ENCODE results near the gene APPBP2. TPM values are rescaled to one million over a fixed set of nuclear protein-coding genes. Genes with fewer than 3 reads are reported as not detected.

APPBP2 gene
- polyA plus RNA-seq, 3 donors: 6.4 to 14.7 (median 10.4) TPM

DNA sequence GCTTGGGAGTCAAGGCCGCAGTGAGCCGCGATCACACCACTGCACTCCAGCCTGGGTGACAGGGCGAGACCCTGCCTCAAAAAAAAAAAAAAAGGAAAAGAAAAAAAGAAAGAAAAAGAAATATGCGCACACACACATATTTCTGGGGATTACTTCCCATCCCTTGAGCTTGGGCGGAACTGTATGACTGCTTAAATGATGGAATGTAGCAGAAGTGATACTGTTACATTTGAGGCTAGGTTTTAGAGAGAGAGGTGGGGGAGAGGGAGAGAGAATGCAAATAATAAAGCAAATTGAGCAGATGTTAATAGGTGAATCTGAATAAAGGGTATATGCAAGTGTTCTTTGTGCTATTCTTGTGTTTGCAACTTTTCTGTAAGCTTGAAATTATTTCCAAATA, 122.1 kb downstream of the APPBP2 start:
- no peak overlapping the region for H3K27ac ChIP-seq (ENCODE audit: low read depth in 1 of 2, low read length in 2 of 2)
- H3K27me3 ChIP-seq (ENCODE audit: control insufficient read depth in 2 of 2, insufficient read depth in 2 of 2, low read length in 2 of 2): no peaks in the 10 kb centered on the region
- H3K9me3 Mint-ChIP-seq: peaks cover 0 to 1% (median 0%) of the 10 kb centered on the region in 7 donors
- no peak overlapping the region for H3K4me2 ChIP-seq (replicated peaks; ENCODE audit: extremely low read depth, low read length, poor library complexity, severe bottlenecking)
- H3K4me3 Mint-ChIP-seq: no peak overlapping the region
- H3K36me3 Mint-ChIP-seq: peaks cover 0 to 3% of the 10 kb centered on the region in 2 donors
- H3K79me2 ChIP-seq (ENCODE audit: insufficient read depth, low read length): no peaks in the 10 kb centered on the region
- H4K20me1 ChIP-seq (ENCODE audit: insufficient read depth, low read length): no peaks in the 10 kb centered on the region
- 57% methylated on average over 1 of the region's 6 CpGs for WGBS (ENCODE audit: insufficient coverage)
- DNase-seq: no peak
- H3K4me1 ChIP-seq (ENCODE audit: control insufficient read depth in 1 of 2, insufficient read depth in 2 of 2, low read length in 2 of 2): peaks cover 11 to 18% of the 10 kb centered on the region in 2 donors
- peaks cover 0 to 4% (median 1%) of the 10 kb centered on the region in 3 donors for H3K27me3 Mint-ChIP-seq (ENCODE audit: low read depth in 3 of 3)
- H3K4me1 Mint-ChIP-seq: peaks cover 19% of the 10 kb centered on the region
- H3K27ac Mint-ChIP-seq: no peak overlapping the region
- H3K4me3 ChIP-seq (replicated peaks in 1 of 3; ENCODE audit: low read depth in 2 of 3, low read length in 3 of 3): no peak overlapping the region
- H2AFZ ChIP-seq (ENCODE audit: insufficient read depth, low read depth, low read length, poor library complexity, severe bottlenecking): no peak overlapping the region
- H3K9me3 ChIP-seq (replicated peaks in 1 of 2; ENCODE audit: control insufficient read depth in 1 of 2, insufficient read depth in 1 of 2, low read length in 2 of 2): no peaks in the 10 kb centered on the region
- intact Hi-C loops (cut with micrococcal nuclease): loop anchor here in 1 of 2 donors (10.0 kb wide), 1 partner anchor 49 kb away; no protein-coding TSS in a partner anchor
- H3K36me3 ChIP-seq (replicated peaks in 1 of 2; ENCODE audit: control insufficient read depth in 1 of 2, insufficient read depth in 2 of 2, low read length in 2 of 2): no peaks in the 10 kb centered on the region
- TF ChIP-seq, protein P1, sequence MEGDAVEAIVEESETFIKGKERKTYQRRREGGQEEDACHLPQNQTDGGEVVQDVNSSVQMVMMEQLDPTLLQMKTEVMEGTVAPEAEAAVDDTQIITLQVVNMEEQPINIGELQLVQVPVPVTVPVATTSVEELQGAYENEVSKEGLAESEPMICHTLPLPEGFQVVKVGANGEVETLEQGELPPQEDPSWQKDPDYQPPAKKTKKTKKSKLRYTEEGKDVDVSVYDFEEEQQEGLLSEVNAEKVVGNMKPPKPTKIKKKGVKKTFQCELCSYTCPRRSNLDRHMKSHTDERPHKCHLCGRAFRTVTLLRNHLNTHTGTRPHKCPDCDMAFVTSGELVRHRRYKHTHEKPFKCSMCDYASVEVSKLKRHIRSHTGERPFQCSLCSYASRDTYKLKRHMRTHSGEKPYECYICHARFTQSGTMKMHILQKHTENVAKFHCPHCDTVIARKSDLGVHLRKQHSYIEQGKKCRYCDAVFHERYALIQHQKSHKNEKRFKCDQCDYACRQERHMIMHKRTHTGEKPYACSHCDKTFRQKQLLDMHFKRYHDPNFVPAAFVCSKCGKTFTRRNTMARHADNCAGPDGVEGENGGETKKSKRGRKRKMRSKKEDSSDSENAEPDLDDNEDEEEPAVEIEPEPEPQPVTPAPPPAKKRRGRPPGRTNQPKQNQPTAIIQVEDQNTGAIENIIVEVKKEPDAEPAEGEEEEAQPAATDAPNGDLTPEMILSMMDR (IDR thresholded peaks at IDR 0.05): no peak
- no peak overlapping the region for H3K9ac ChIP-seq (ENCODE audit: insufficient read depth, low read length, poor library complexity, severe bottlenecking)

DNA sequence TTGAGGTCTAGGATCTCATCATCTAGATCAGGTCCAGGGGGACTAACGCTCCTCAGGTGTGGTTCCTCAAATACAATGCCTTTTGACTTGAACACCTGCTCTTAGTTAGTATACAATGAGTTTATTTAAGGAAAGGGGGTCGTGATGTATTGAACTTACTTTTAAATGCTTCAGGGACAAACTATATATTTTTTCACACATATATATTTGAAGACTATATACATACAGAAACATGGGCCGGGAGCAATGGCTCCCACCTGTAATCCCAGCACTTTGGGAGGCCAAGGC, 122.6 kb downstream of the APPBP2 start:
- Histone ChIP-seq H2AFZ (ENCODE audit: insufficient read depth, low read depth, low read length, poor library complexity, severe bottlenecking) (no peak overlapping the region), H3K9ac (ENCODE audit: insufficient read depth, low read length, poor library complexity, severe bottlenecking) (no peak overlapping the region), H3K27me3 (ENCODE audit: control insufficient read depth in 2 of 2, insufficient read depth in 2 of 2, low read length in 2 of 2) (no peaks in the 10 kb centered on the region), H3K27ac (ENCODE audit: low read depth in 1 of 2, low read length in 2 of 2) (no peak overlapping the region), H3K4me2 (replicated peaks; ENCODE audit: extremely low read depth, low read length, poor library complexity, severe bottlenecking) (no peak overlapping the region), H3K36me3 (replicated peaks in 1 of 2; ENCODE audit: control insufficient read depth in 1 of 2, insufficient read depth in 2 of 2, low read length in 2 of 2) (no peaks in the 10 kb centered on the region), H3K4me3 (replicated peaks in 1 of 3; ENCODE audit: low read depth in 2 of 3, low read length in 3 of 3) (no peak overlapping the region), H3K4me1 (ENCODE audit: control insufficient read depth in 1 of 2, insufficient read depth in 2 of 2, low read length in 2 of 2) (peaks cover 16 to 23% of the 10 kb centered on the region in 2 donors), H3K9me3 (replicated peaks in 1 of 2; ENCODE audit: control insufficient read depth in 1 of 2, insufficient read depth in 1 of 2, low read length in 2 of 2) (no peaks in the 10 kb centered on the region), H3K79me2 (ENCODE audit: insufficient read depth, low read length) (no peaks in the 10 kb centered on the region), H4K20me1 (ENCODE audit: insufficient read depth, low read length) (no peaks in the 10 kb centered on the region)
- peaks cover 24% of the 10 kb centered on the region for H3K4me1 Mint-ChIP-seq
- no peak for DNase-seq
- no CpG with 5 or more reads among the region's 3 CpGs for WGBS (ENCODE audit: insufficient coverage)
- TF ChIP-seq, protein P1 (IDR thresholded peaks at IDR 0.05): no peak
- H3K9me3 Mint-ChIP-seq: peaks cover 0 to 1% (median 0%) of the 10 kb centered on the region in 7 donors
- intact Hi-C loops (cut with micrococcal nuclease): loop anchor here in 1 of 2 donors (10.0 kb wide), 1 partner anchor 49 kb away; no protein-coding TSS in a partner anchor
- H3K36me3 Mint-ChIP-seq: peaks cover 0 to 3% of the 10 kb centered on the region in 2 donors
- H3K27me3 Mint-ChIP-seq (ENCODE audit: low read depth in 3 of 3): peaks cover 0 to 4% (median 1%) of the 10 kb centered on the region in 3 donors
- H3K4me3 Mint-ChIP-seq: no peak overlapping the region
- peak overlapping the region in 1 of 7 donors; percentile 6 for H3K27ac Mint-ChIP-seq
